Sigmoid colon (tissue), 4 donors: Measurements from ENCODE around the gene CHN2.
A peak's percentile ranks its signal among the peaks of the same experiment; 100 is the strongest.

ENCODE experiments used
- EP300 ChIP-seq, 4 donors: sonication (generic); formaldehyde crosslinking; IDR thresholded peaks; one replicate each; pipeline ENCODE4 v1.6.1; 2017; ENCODE audit warnings: antibody characterized with exemption in 4 of 4
- POLR2A ChIP-seq, 2 donors: fragments of 450-650 bp; IDR thresholded peaks; one replicate each; pipeline ENCODE4 v1.6.1; 2016; ENCODE audit warnings: antibody characterized with exemption in 2 of 2, mild to moderate bottlenecking in 2 of 2, moderate library complexity in 2 of 2
- POLR2AphosphoS5 ChIP-seq, 4 donors: sonication (generic); formaldehyde crosslinking; IDR thresholded peaks; one replicate each; pipeline ENCODE4 v1.6.1; 2017; ENCODE audit warnings: antibody characterized with exemption in 4 of 4
- TF ChIP-seq, protein P1 (sequence below), 4 experiments: fragments of 450-650 bp in 3 of 4; fragments of 200-600 bp in 1 of 4; IDR thresholded peaks; one replicate each; pipeline ENCODE4 v1.5.1; 2016 to 2019; ENCODE audit warnings: antibody characterized with exemption in 4 of 4, mild to moderate bottlenecking in 3 of 4, moderate library complexity in 2 of 4

DNA sequence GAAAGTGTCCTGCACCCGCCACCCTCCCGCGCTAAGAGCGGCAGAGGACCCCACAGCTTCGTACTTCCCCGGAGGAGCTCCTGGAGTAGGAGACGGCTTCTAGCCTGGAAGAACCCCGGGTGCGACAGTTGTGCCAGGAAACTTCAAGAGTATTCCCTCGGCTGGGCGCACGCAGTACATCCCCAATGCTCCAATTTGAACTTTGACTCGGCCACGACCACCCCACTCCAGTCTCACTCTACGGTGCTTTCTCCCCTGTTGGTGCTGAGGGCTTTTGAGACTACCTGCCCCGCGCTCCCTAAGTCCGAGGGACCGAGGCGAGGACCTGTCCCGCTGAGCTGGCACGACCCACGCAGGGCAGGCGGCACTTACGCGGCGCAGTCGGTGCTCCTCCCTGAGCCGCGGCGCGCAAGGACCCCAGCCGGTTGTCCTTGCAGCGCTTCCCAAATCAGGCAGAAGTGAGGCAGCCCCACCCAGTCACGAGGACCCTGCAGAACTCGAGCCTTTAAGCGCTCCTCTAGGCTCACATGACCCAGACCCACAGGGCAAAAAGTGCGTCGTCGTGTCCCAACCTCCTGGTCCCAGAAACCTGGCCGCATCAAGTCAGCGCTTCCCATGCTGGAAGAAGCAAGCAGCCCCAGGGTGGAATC lies 48.4 kb upstream of the CHN2 start, which contains the start of gene CPVL:
- TF ChIP-seq POLR2A (IDR thresholded peaks at IDR 0.05) (peak in 1 of 2 donors; percentile 24), EP300 (IDR thresholded peaks at IDR 0.05) (no peak), POLR2AphosphoS5 (IDR thresholded peaks at IDR 0.05) (peak; percentile 29 to 77 (median 52))
- TF ChIP-seq, protein P1, sequence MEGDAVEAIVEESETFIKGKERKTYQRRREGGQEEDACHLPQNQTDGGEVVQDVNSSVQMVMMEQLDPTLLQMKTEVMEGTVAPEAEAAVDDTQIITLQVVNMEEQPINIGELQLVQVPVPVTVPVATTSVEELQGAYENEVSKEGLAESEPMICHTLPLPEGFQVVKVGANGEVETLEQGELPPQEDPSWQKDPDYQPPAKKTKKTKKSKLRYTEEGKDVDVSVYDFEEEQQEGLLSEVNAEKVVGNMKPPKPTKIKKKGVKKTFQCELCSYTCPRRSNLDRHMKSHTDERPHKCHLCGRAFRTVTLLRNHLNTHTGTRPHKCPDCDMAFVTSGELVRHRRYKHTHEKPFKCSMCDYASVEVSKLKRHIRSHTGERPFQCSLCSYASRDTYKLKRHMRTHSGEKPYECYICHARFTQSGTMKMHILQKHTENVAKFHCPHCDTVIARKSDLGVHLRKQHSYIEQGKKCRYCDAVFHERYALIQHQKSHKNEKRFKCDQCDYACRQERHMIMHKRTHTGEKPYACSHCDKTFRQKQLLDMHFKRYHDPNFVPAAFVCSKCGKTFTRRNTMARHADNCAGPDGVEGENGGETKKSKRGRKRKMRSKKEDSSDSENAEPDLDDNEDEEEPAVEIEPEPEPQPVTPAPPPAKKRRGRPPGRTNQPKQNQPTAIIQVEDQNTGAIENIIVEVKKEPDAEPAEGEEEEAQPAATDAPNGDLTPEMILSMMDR (IDR thresholded peaks at IDR 0.05), result no peak
